PC-3 (cell line): ENCODE results near the gene WDR83. TPM values are rescaled to one million over a fixed set of nuclear protein-coding genes. Genes with fewer than 3 reads are reported as not detected.

Experiments
- ATAC-seq: fragments of 200-7000 bp; cut with Tn5 transposase; 2 replicates; pipeline ENCODE4 v1.9.1; 2020; ENCODE audit warnings: mild to moderate bottlenecking, moderate library complexity
- BruUV-seq: library from RNA; stranded (reverse); fragments of 400-500 nt; replicated peaks from 2 replicates; lab custom pipeline; 2021; lab: Mats Ljungman, UMichigan
- CTCF ChIA-PET: fragments of 300-600 bp; sonication (Branson Sonifier 250); formaldehyde crosslinking; loops from one replicate; lab custom pipeline; 2022; ENCODE audit warnings: antibody characterized with exemption; lab: Charles Lee
- POLR2A ChIA-PET: fragments of 300-600 bp; sonication (Branson Sonifier 250); formaldehyde crosslinking; loops from one replicate; lab custom pipeline; 2022; ENCODE audit warnings: antibody characterized with exemption; ENCODE audit not compliant: unreplicated experiment; lab: Charles Lee
- DNase-seq: peaks from one replicate; pipeline ENCODE4 v3.0.0-alpha.2; 2015
- H2AFZ ChIP-seq: fragments of 300-600 bp; sonication (generic); 2 replicates; pipeline ENCODE4 v1.6.0; 2016; ENCODE audit warnings: antibody characterized with exemption, low read length
- H3F3A ChIP-seq: fragments of 300-600 bp; sonication (generic); one replicate; pipeline ENCODE4 v1.6.0; 2017; ENCODE audit warnings: antibody characterized with exemption, low read length, control low read depth, mild to moderate bottlenecking; ENCODE audit not compliant: unreplicated experiment
- H3K27ac ChIP-seq: fragments of 300-600 bp; sonication (generic); 2 replicates; pipeline ENCODE4 v1.5.1; 2016; ENCODE audit warnings: mild to moderate bottlenecking, low read length
- H3K27me3 ChIP-seq: fragments of 300-600 bp; sonication (generic); 2 replicates; pipeline ENCODE4 v1.6.1; 2016; ENCODE audit warnings: low read length, mixed read lengths
- H3K36me3 ChIP-seq: fragments of 300-600 bp; sonication (generic); 2 replicates; pipeline ENCODE4 v1.6.1; 2016; ENCODE audit warnings: low read depth, mixed run types, low read length, mixed read lengths
- H3K4me1 ChIP-seq: fragments of 300-600 bp; sonication (generic); 2 replicates; pipeline ENCODE4 v1.5.1; 2016; ENCODE audit warnings: low read length; ENCODE audit not compliant: insufficient read depth
- H3K4me2 ChIP-seq: fragments of 300-600 bp; sonication (generic); 2 replicates; pipeline ENCODE4 v1.6.0; 2016; ENCODE audit warnings: low read length
- H3K4me3 ChIP-seq: fragments of 300-600 bp; sonication (generic); 2 replicates; pipeline ENCODE4 v1.5.1; 2016; ENCODE audit warnings: mild to moderate bottlenecking, low read length, mixed read lengths
- H3K79me2 ChIP-seq: fragments of 300-600 bp; sonication (generic); 2 replicates; pipeline ENCODE4 v1.6.1; 2017; ENCODE audit warnings: low read length, mixed read lengths
- H3K9ac ChIP-seq: fragments of 300-600 bp; sonication (generic); 2 replicates; pipeline ENCODE4 v1.6.0; 2016; ENCODE audit warnings: mild to moderate bottlenecking, low read length
- H3K9me2 ChIP-seq: fragments of 300-600 bp; sonication (generic); replicated peaks from 2 replicates; pipeline ENCODE4 v1.6.1; 2016; ENCODE audit warnings: mixed run types, low read length, mixed read lengths
- H3K9me3 ChIP-seq: fragments of 300-600 bp; sonication (generic); 2 replicates; pipeline ENCODE4 v1.6.1; 2016; ENCODE audit warnings: low read length, mixed read lengths
- H4K20me1 ChIP-seq: fragments of 300-600 bp; sonication (generic); 2 replicates; pipeline ENCODE4 v1.6.1; 2016; ENCODE audit warnings: low read length, mixed read lengths
- CTCF ChIP-seq: fragments of 300-600 bp; sonication (generic); conservative IDR thresholded peaks from 2 replicates; pipeline ENCODE4 v1.5.1; 2017; ENCODE audit warnings: antibody characterized with exemption, low read depth, mild to moderate bottlenecking, low read length
- EZH2 ChIP-seq: fragments of 300-600 bp; sonication (generic); IDR thresholded peaks from one replicate; pipeline ENCODE4 v1.6.1; 2017; ENCODE audit warnings: antibody characterized with exemption, mild to moderate bottlenecking, low read length; ENCODE audit not compliant: unreplicated experiment
- EZH2phosphoT487 ChIP-seq: fragments of 300-600 bp; sonication (generic); IDR thresholded peaks from 2 replicates; pipeline ENCODE4 v1.6.1; 2018; ENCODE audit warnings: mild to moderate bottlenecking, antibody characterized with exemption, low read length, borderline replicate concordance
- intact Hi-C: fragments of 100-400 bp; cut with micrococcal nuclease; formaldehyde crosslinking; loops from 2 replicates; pipeline ENCODE4 v1.9.0; 2023
- total RNA-seq: library from RNA; depleted of rRNA; stranded (reverse); fragments of >200 nt; gene quantifications from 2 replicates; pipeline ENCODE4 v1.2.3, GENCODE V29; 2014

Gene WDR83
- total RNA-seq, 1 experiment from 2014 or later, result 39.5 TPM

DNA sequence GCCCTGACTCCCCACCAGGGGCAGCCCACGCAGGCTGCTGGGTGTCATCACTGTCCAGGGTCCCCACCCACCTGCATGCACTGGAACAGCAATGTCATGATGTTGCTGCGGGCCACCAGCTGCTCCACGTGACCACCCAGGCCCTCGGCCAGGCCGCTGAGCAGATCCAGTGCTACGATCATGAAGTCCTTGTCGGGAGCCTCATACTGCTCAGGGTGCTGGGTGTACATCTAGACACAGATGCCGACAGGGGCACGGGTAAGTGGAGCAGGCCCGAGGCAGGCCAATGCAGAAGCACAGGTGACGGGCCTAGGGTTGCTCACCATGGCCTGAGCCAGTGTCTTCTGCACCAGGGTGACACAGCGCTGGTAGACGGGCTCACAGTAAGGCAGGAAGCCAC lies 38.6 kb downstream of the WDR83 start:
- H3K36me3 ChIP-seq, result peaks cover 75% of the 10 kb centered on the region
- no TSS peak for BruUV-seq

GRCh38 chr19:12705654-12706331 lies 39.2 kb downstream of the WDR83 start:
- no peak for DNase-seq
- Histone ChIP-seq H3K36me3 (peaks cover 77% of the 10 kb centered on the region), H3K4me3 (no peak overlapping the region), H3K4me1 (no peaks in the 10 kb centered on the region), H3K27me3 (no peaks in the 10 kb centered on the region), H3K9me2 (no peaks in the 10 kb centered on the region), H3K27ac (no peak overlapping the region), H2AFZ (no peak overlapping the region), H3K79me2 (no peaks in the 10 kb centered on the region), H3K4me2 (no peak overlapping the region), H3K9ac (no peak overlapping the region), H3K9me3 (no peaks in the 10 kb centered on the region), H4K20me1 (no peaks in the 10 kb centered on the region), H3F3A (no peaks in the 10 kb centered on the region)
- no peak for TF ChIP-seq CTCF
- no peak for TF ChIP-seq EZH2phosphoT487
- TF ChIP-seq EZH2, result no peak
- no peak for ATAC-seq
- intact Hi-C loops, result no loop called here
- CTCF ChIA-PET, result no interaction called here
- no TSS peak for BruUV-seq
- POLR2A ChIA-PET, result no interaction called here

More for the DNA sequence above, 38.6 kb downstream of the WDR83 start:
- Histone ChIP-seq H3K27ac (no peak overlapping the region), H3K79me2 (no peaks in the 10 kb centered on the region), H3F3A (no peaks in the 10 kb centered on the region), H3K9me2 (no peaks in the 10 kb centered on the region), H3K27me3 (no peaks in the 10 kb centered on the region), H3K9ac (no peak overlapping the region), H2AFZ (no peak overlapping the region), H3K4me3 (no peak overlapping the region), H3K4me2 (no peak overlapping the region), H3K9me3 (no peaks in the 10 kb centered on the region), H4K20me1 (no peaks in the 10 kb centered on the region), H3K4me1 (no peaks in the 10 kb centered on the region)
- no peak for DNase-seq
- POLR2A ChIA-PET, result no interaction called here
- no peak for TF ChIP-seq EZH2
- no peak for TF ChIP-seq CTCF
- no peak for TF ChIP-seq EZH2phosphoT487
- CTCF ChIA-PET, result no interaction called here
- no peak for ATAC-seq
- intact Hi-C loops, result no loop called here

DNA sequence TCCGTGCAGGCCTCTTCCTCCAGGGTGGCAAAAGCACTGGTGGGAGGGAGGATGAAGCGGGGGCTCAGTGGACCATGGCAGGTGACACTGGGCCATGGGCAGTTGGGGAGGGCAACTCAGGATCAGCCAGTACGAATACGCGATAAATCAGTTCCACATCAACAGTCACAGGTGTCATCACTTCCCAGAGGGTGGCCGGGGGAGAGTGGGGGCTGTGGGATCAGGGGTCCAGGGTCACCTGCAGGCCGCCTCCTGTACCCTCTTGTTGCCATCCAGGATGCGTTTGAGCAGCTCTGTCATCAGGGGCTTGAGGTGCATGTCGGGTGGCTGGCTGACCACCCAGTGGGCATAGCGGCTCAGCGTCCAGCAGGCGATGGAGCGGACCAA lies 39.7 kb downstream of the WDR83 start:
- ATAC-seq, result no peak

More for the DNA sequence above, 39.7 kb downstream of the WDR83 start:
- no peak overlapping the region for H3K9ac ChIP-seq
- intact Hi-C loops, result no loop called here
- H3K4me3 ChIP-seq, result no peak overlapping the region
- H3F3A ChIP-seq, result no peaks in the 10 kb centered on the region
- no peak for DNase-seq
- H2AFZ ChIP-seq, result no peak overlapping the region
- H3K27ac ChIP-seq, result no peak overlapping the region
- H3K9me3 ChIP-seq, result no peaks in the 10 kb centered on the region
- no peaks in the 10 kb centered on the region for H3K79me2 ChIP-seq
- no TSS peak for BruUV-seq
- H3K4me1 ChIP-seq, result no peaks in the 10 kb centered on the region
- POLR2A ChIA-PET, result no interaction called here
- no peaks in the 10 kb centered on the region for H4K20me1 ChIP-seq
- H3K36me3 ChIP-seq, result peaks cover 75% of the 10 kb centered on the region
- no peaks in the 10 kb centered on the region for H3K9me2 ChIP-seq
- H3K4me2 ChIP-seq, result no peak overlapping the region
- CTCF ChIA-PET, result no interaction called here
- no peak for TF ChIP-seq EZH2phosphoT487
- TF ChIP-seq CTCF, result no peak
- TF ChIP-seq EZH2, result no peak
- H3K27me3 ChIP-seq, result no peaks in the 10 kb centered on the region
